ENCODE results near the gene GLI3.
A peak's percentile ranks its signal among the peaks of the same experiment; 100 is the strongest.

GLI3 gene

GRCh38 chr7:42065942-42066341 is 171.1 kb downstream of the GLI3 start:
- no peak for TF ChIP-seq CTCF (conservative IDR thresholded peaks at IDR 0.05; ENCODE audit: low read depth, low read length)
- H3K4me3 ChIP-seq (ENCODE audit: low read length), result no peak overlapping the region
- DNase-seq (ENCODE audit: low read depth), result peak; percentile 49

- no peak overlapping the region for H3K4me3 ChIP-seq (ENCODE audit: low read length)
- no peak for TF ChIP-seq CTCF (conservative IDR thresholded peaks at IDR 0.05; ENCODE audit: low read depth, low read length)
- DNase-seq (ENCODE audit: low read depth), result no peak
Measured at GRCh38 chr7:42065015-42065414, 172.0 kb downstream of the GLI3 start.

- DNase-seq (ENCODE audit: low read depth), result no peak
- H3K4me3 ChIP-seq (ENCODE audit: low read length), result no peak overlapping the region
- TF ChIP-seq CTCF (conservative IDR thresholded peaks at IDR 0.05; ENCODE audit: low read depth, low read length), result no peak
Measured at GRCh38 chr7:42064534-42064933, 172.5 kb downstream of the GLI3 start.

GRCh38 chr7:42059275-42059674 is 177.7 kb downstream of the GLI3 start:
- TF ChIP-seq CTCF (conservative IDR thresholded peaks at IDR 0.05; ENCODE audit: low read depth, low read length), result no peak
- no peak for DNase-seq (ENCODE audit: low read depth)
- H3K4me3 ChIP-seq (ENCODE audit: low read length), result no peak overlapping the region

GRCh38 chr7:42057331-42057730 is 179.7 kb downstream of the GLI3 start:
- H3K4me3 ChIP-seq (ENCODE audit: low read length), result no peak overlapping the region
- DNase-seq (ENCODE audit: low read depth), result no peak
- TF ChIP-seq CTCF (conservative IDR thresholded peaks at IDR 0.05; ENCODE audit: low read depth, low read length), result no peak

GRCh38 chr7:42055171-42055570 is 181.8 kb downstream of the GLI3 start:
- TF ChIP-seq CTCF (conservative IDR thresholded peaks at IDR 0.05; ENCODE audit: low read depth, low read length), result no peak
- H3K4me3 ChIP-seq (ENCODE audit: low read length), result no peak overlapping the region
- no peak for DNase-seq (ENCODE audit: low read depth)

GRCh38 chr7:42053834-42054233 is 183.2 kb downstream of the GLI3 start:
- H3K4me3 ChIP-seq (ENCODE audit: low read length), result no peak overlapping the region
- no peak for TF ChIP-seq CTCF (conservative IDR thresholded peaks at IDR 0.05; ENCODE audit: low read depth, low read length)
- DNase-seq (ENCODE audit: low read depth), result no peak
